DMS114 treated with DMSO at 0.1 percent for 48 hours (cell line): Measurements from ENCODE around the gene NAA60.
"Not testable (repeated sequence)": the region's sequence is repeated elsewhere in the genome, so short reads cannot be mapped to it uniquely, and the experiment has no call there.

ENCODE experiments used
- DNase-seq: peaks from one replicate; lab custom pipeline; 2025; ENCODE audit not compliant: unreplicated experiment; lab: John Stamatoyannopoulos, UW

The NAA60 gene

GRCh38 chr16:3481696-3482658 is 38.5 kb downstream of the NAA60 start:
- no peak for DNase-seq

GRCh38 chr16:3482659-3483241 is 39.3 kb downstream of the NAA60 start:
- no peak for DNase-seq

GRCh38 chr16:3484318-3485096 is 41.0 kb downstream of the NAA60 start:
- no peak for DNase-seq

DNA sequence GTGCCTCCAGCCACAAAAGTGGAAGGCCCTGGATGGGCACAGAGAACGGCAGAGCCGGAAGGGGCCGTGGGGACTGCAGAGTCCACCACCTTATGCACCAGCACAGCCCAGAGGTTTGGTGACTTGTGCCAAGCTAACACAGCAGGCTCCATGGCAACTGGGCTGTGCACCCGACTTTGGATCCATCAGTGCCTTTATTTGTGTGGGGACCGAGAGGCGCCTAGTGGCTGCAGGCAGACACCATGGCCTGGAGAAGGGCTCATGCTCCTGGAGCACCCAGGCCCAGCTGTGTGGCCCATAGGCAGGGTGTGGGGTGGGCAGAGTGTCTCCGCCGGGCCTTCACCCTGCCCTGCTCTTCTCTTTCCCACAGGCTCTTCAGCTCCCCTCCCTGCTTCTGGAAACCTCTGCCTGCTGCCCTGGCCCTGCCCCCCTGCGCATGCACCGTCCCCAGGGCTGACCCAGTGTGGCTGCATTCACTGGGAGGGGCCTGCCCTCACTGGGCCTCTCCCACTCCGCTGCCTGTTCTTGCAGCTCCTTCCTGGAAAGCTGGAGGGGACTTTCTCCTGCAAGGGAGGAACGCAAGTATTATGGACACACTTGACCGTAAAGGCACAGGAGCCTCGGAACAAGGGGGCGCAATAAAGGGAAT is 41.7 kb downstream of the NAA60 start:
- no peak for DNase-seq

- DNase-seq: no peak
Observed at GRCh38 chr16:3485821-3486505, 42.5 kb downstream of the NAA60 start.

DNA sequence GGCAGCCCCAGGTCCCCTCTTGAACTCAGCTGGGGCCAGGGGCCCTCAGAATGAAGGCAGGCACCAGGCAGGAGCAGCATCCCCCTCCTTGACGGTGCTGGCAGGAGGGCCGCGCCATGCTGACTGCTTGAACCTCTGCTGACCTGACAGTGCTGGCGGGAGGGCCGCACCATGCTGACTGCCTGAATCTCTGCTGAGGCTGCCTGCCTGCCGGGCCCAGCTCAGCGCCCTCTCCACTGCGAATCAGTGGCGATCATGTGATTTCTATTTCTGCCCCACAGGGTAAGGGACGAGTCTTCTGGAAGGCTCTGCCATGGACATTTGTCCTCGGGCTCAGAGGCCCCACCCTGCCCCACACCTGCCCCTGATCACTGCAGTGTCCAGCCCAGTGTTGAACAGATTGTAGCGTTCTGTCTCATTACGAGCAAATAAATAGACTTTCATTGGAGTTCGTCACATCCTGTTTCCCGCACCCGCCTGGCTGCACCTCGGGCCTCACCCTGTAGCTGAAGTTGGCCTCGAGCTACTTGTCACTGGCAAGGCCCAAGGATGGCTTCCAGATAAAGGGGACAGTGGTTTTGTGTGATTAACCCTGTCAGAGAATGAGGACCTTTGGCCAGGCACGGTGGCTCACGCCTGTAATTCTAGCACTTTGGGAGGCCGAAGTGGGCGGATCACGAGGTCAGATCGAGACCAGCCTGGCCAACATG is 43.2 kb downstream of the NAA60 start:
- DNase-seq: no peak

DNA sequence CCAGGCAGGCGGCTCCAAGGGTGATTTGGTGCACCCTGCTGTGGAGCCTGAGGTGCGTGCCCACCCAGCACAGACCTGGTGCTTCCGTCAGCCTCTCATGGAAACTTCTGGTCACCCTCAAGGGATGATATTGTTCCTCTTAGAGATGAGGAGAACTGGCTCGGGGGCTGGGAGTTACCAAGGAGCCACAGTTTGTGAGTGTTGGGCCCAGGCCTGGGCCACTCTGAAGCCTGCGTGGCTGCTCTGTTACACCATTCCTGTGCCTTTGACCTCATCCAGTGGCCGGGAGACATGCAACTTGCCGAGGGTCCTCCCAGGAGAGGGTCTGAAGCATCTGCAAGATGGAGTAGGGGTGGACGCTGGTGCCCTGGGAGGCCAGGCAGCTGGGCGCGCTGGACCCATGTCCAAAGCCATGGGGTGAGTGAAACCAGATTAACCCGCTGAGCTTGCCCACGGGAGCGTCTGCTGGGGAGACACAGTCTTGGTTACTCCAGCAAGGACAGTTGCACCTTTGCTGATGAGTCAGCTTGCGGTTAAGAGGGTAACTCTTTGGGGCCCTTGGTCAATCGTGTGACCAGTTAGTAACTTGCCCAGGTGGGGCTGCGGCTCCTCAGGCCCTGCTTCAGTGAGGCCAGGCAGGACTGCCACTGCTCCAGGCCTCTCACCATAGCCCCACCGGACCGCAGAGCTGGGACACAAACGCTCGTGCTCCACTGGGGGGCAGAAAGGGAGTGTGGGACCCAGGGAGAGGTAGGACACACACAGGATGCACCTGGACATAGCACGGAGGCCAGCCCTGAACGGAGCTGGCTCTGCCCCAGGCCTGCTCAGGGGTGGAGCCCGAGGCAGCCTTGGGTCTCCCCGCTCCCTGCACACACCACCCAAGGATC is 44.3 kb downstream of the NAA60 start:
- no peak for DNase-seq

DNA sequence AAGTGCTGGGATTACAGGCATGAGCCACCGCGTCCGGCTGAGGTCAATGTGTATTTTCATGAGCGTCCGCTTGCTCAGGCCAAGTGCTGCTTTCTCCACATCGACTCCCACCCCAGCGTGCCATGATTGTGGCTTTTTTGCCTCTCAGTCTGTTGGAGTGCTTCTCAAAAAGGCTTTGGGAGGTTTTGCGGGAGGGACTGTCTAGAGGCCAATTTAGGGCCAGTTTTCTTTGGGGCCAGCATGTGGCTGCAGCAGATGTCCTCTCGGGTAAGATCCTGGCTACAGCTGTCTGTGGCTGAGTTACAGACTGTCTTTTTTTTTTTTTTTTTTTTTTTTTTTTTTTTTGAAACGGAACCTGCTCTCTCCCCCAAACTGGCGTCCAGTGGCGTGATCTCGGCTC is 45.3 kb downstream of the NAA60 start:
- no peak for DNase-seq

GRCh38 chr16:3490911-3491629 is 47.6 kb downstream of the NAA60 start:
- DNase-seq: no peak

DNA sequence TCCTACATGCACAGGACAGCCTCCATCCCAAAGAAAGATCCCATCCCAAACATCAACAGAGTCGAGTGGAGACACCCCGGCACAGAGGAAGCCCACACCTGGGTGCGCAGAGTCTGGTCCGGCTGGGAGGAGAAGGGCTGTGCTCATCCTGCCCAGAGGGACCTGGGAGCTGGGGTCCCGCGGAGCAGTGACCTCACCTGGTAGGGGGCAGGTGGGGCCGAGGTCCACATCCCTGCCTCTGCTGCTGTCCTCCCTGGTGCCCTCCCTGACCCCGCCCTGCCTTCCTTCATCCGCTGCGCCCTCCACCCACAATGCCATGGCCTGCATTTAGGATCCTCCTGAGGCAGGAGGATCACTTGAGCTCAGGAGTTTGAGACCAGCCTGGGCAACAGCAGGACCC is 48.9 kb downstream of the NAA60 start:
- no peak for DNase-seq

- no peak for DNase-seq
Observed at GRCh38 chr16:3494386-3494973, 51.0 kb downstream of the NAA60 start.

DNA sequence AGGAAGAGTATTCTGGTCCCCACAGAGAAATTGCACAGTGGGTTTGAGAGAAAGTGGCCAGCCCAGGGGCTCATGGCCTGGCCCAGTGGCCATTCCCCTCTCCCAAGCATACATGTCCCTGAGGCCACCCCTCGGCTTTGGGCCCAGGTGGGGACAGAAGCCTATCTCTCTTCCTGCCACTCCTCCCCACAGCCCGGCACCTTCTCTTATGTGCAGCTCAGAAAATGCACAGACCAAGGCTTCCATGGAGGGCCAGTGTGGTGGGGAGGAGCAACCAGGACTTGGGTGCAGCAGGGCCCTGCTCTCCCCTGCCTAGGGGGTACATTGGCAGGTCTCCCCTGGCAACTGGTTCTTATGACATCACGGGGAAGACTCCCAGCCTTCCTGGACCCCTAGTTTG is 51.7 kb downstream of the NAA60 start, which contains the start of gene C16orf90:
Gene C16orf90 (minus strand): TSS at position 314 of the 400 bp plus-strand sequence. CDS start 68 bp downstream, at position 246.
- DNase-seq: no peak

DNA sequence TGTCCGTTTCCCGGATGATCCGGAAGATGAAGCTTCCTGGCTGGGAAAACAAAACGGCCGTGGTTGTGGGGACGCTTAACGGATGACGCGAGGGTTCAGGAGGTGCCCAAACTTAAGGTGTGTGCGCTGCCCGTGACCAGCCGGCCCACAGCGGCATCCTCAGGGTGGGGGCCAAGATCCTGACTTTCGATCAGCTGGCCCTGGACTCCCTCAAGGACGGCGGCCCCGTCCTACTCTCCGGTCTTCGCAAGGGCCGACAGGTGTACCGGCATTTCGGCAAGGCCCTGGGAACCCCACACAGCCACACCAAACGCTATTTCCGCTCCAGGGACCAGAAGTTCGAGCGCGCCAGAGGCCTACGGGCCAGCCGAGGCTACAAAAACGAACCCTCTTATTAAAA is 52.9 kb downstream of the NAA60 start:
- no peak for DNase-seq

DNA sequence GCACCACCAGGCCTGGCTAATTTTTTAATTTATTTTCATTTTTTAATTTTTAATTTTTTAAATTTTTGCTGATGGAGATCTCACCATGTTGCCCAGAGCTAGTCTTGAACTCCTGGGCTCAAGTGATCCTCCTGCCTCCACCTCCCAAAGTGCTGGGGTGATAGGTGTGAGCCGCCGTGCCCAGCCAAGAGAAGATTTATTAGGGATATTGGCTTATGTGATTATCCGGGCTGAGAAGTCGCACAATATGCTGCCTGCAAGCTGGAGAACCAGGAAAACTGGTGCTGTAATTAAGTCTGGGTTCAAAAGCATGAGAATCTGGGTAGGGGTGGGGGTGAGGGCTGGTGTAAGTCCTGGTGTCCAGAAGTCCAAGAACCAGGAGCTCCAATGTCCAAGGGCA is 54.3 kb downstream of the NAA60 start:
- no peak for DNase-seq

GRCh38 chr16:3498988-3499387 is 55.5 kb downstream of the NAA60 start:
- DNase-seq: no peak

DNA sequence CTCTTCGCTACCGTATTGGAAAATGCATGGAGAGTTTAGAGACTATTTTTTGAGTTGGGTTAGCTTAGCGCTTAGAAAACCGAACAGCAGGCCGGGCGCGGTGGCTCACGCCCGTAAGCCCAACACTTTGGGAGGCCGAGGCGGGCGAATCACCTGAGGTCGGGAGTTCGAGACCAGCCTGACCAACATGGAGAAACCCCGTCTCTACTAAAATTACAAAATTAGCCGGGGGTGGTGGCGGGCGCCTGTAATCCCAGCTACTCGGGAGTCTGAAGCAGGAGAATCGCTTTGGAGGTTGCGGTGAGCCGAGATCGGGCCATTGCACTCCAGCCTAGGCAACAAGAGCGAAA is 57.9 kb downstream of the NAA60 start:
- DNase-seq: not testable (repeated sequence)

DNA sequence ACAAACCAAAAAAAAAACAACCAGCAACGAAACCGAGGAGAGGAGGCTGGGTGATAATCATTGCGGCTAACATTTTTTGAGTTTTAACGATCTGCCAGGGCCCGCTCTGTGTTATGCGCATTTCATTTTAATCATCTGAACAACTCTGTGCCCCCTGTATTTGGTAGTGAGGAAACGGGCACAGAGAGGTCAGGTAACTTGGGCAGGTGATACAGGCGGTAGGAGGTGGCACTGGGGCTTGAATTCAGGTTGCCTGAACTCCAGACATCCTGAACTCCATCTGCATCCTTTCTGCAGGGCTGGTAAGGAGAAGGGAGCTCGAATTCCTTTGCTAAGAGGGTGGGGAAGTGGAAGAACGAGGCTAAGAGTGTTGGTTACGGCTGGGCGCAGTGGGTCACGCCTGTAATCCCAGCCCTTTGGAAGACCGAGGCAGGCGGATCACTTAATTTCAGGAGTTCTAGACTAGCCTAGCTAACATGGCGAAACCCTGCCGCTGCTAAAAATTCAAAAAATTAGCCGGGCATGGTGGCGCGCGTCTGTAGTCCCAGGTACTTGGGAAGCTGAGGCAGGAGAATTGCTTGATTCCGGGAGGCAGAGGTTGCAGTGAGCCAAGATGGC is 58.4 kb downstream of the NAA60 start:
- peak; percentile 44 for DNase-seq
